AG09309 (cell line): Measurements from ENCODE around the gene KCNN2.
A peak's percentile ranks its signal among the peaks of the same experiment; 100 is the strongest.

ENCODE experiments used
- DNase-seq: peaks from one replicate; pipeline ENCODE4 v3.0.0-alpha.2; 2010; ENCODE audit warnings: low read depth
- H3K4me3 ChIP-seq: 2 replicates; pipeline ENCODE4 v1.5.1; 2011; ENCODE audit warnings: mild to moderate bottlenecking, low read depth, low read length, moderate library complexity; ENCODE audit not compliant: control insufficient read depth
- TF ChIP-seq, protein P1 (sequence below): IDR thresholded peaks from 2 replicates; pipeline ENCODE4 v1.5.1; 2011; ENCODE audit warnings: mild to moderate bottlenecking, low read depth, low read length, inconsistent platforms; ENCODE audit not compliant: insufficient read depth, control insufficient read depth; ENCODE audit errors: missing control alignments

Gene KCNN2

GRCh38 chr5:114360816-114361723 lies 800 bp upstream of the KCNN2 start:
- TF ChIP-seq, protein P1, sequence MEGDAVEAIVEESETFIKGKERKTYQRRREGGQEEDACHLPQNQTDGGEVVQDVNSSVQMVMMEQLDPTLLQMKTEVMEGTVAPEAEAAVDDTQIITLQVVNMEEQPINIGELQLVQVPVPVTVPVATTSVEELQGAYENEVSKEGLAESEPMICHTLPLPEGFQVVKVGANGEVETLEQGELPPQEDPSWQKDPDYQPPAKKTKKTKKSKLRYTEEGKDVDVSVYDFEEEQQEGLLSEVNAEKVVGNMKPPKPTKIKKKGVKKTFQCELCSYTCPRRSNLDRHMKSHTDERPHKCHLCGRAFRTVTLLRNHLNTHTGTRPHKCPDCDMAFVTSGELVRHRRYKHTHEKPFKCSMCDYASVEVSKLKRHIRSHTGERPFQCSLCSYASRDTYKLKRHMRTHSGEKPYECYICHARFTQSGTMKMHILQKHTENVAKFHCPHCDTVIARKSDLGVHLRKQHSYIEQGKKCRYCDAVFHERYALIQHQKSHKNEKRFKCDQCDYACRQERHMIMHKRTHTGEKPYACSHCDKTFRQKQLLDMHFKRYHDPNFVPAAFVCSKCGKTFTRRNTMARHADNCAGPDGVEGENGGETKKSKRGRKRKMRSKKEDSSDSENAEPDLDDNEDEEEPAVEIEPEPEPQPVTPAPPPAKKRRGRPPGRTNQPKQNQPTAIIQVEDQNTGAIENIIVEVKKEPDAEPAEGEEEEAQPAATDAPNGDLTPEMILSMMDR: no peak
- no peak for DNase-seq
- H3K4me3 ChIP-seq: peak overlapping the region; percentile 36

DNA sequence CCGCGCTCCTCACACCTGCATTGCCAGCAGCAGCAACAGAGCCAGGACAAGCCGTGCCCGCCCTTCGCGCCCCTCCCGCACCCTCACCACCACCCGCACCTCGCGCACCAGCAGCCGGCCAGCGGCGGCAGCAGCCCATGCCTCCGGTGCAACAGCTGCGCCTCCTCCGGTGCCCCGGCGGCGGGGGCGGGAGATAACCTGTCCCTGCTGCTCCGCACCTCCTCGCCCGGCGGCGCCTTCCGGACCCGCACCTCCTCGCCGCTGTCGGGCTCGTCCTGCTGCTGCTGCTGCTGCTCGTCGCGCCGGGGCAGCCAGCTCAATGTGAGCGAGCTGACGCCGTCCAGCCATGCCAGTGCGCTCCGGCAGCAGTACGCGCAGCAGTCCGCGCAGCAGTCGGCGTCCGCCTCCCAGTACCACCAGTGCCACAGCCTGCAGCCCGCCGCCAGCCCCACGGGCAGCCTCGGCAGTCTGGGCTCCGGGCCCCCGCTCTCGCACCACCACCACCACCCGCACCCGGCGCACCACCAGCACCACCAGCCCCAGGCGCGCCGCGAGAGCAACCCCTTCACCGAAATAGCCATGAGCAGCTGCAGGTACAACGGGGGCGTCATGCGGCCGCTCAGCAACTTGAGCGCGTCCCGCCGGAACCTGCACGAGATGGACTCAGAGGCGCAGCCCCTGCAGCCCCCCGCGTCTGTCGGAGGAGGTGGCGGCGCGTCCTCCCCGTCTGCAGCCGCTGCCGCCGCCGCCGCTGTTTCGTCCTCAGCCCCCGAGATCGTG lies 517 bp downstream of the KCNN2 start:
- TF ChIP-seq, protein P1: no peak
- H3K4me3 ChIP-seq: peak overlapping the region; percentile 36
- no peak for DNase-seq

- TF ChIP-seq, protein P1: no peak
- H3K4me3 ChIP-seq: no peak overlapping the region
- DNase-seq: no peak
Observed at GRCh38 chr5:114362977-114363761, 1.3 kb downstream of the KCNN2 start.

GRCh38 chr5:114363837-114364236 lies 2.0 kb downstream of the KCNN2 start:
- H3K4me3 ChIP-seq: no peak overlapping the region
- TF ChIP-seq, protein P1: no peak
- no peak for DNase-seq

GRCh38 chr5:114367029-114367428 lies 5.2 kb downstream of the KCNN2 start:
- TF ChIP-seq, protein P1: no peak
- no peak for DNase-seq
- no peak overlapping the region for H3K4me3 ChIP-seq
